ENCODE results near the gene ADAMTS9.

GRCh38 chr3:64621726-64622395 lies 65.9 kb downstream of the ADAMTS9 start:
- TF ChIP-seq MXI1 (IDR thresholded peaks at IDR 0.05; ENCODE audit: low read depth, low read length) (no peak), SRF (CRISPR knock-in tag; IDR thresholded peaks at IDR 0.05) (no peak), PHB2 (IDR thresholded peaks at IDR 0.05; ENCODE audit: low read depth) (no peak), ATF1 (CRISPR knock-in tag; IDR thresholded peaks at IDR 0.05) (no peak), ATF1 (tag; IDR thresholded peaks at IDR 0.05) (no peak), RNF2 (IDR thresholded peaks at IDR 0.05) (no peak), ESRRA (IDR thresholded peaks at IDR 0.05; ENCODE audit: borderline replicate concordance, low read depth) (no peak), POLR2A (conservative IDR thresholded peaks at IDR 0.05) (no peak), ZNF766 (CRISPR knock-in tag; conservative IDR thresholded peaks at IDR 0.05) (no peak), NEUROD1 (IDR thresholded peaks at IDR 0.05; ENCODE audit: borderline replicate concordance, low read depth, low read length, partially characterized antibody) (no peak), ZNF263 (CRISPR knock-in tag; IDR thresholded peaks at IDR 0.05; ENCODE audit: borderline replicate concordance) (no peak)
- TF ChIP-seq, protein P1, sequence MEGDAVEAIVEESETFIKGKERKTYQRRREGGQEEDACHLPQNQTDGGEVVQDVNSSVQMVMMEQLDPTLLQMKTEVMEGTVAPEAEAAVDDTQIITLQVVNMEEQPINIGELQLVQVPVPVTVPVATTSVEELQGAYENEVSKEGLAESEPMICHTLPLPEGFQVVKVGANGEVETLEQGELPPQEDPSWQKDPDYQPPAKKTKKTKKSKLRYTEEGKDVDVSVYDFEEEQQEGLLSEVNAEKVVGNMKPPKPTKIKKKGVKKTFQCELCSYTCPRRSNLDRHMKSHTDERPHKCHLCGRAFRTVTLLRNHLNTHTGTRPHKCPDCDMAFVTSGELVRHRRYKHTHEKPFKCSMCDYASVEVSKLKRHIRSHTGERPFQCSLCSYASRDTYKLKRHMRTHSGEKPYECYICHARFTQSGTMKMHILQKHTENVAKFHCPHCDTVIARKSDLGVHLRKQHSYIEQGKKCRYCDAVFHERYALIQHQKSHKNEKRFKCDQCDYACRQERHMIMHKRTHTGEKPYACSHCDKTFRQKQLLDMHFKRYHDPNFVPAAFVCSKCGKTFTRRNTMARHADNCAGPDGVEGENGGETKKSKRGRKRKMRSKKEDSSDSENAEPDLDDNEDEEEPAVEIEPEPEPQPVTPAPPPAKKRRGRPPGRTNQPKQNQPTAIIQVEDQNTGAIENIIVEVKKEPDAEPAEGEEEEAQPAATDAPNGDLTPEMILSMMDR (IDR thresholded peaks at IDR 0.05 in 2 of 3, conservative IDR thresholded peaks at IDR 0.05 in 1 of 3; ENCODE audit: insufficient read depth in 2 of 3, low read depth in 1 of 3, low read length in 3 of 3): no peak

Data from K562 (cell line).